Endodermal cell (in vitro differentiated cells): ENCODE measurements around the gene ZNF17. TPM values are rescaled to one million over a fixed set of nuclear protein-coding genes. Genes with fewer than 3 reads are reported as not detected.
"Not testable (repeated sequence)": the region's sequence is repeated elsewhere in the genome, so short reads cannot be mapped to it uniquely, and the experiment has no call there.

ENCODE experiments used
- DNase-seq: peaks from one replicate; pipeline ENCODE4 v3.0.0-alpha.2; 2017
- H3K27ac ChIP-seq: 2 replicates; pipeline ENCODE4 v1.5.1; 2013; ENCODE audit warnings: mild to moderate bottlenecking, low read depth, low read length, moderate library complexity
- H3K27me3 ChIP-seq: 2 replicates; pipeline ENCODE4 v1.6.1; 2013; ENCODE audit warnings: mild to moderate bottlenecking, low read length, moderate library complexity; ENCODE audit not compliant: insufficient read depth, control insufficient read depth, poor library complexity, severe bottlenecking
- H3K36me3 ChIP-seq: 2 replicates; pipeline ENCODE4 v1.7.0; 2013; ENCODE audit warnings: mild to moderate bottlenecking, low read length, moderate library complexity; ENCODE audit not compliant: control insufficient read depth, insufficient read depth
- H3K4me1 ChIP-seq: one replicate; pipeline ENCODE4 v1.7.0; 2013; ENCODE audit warnings: low read length; ENCODE audit not compliant: control insufficient read depth, insufficient read depth
- H3K4me3 ChIP-seq: 2 replicates; pipeline ENCODE4 v1.5.1; 2013; ENCODE audit warnings: mild to moderate bottlenecking, low read length, moderate library complexity
- H3K9ac ChIP-seq: 2 replicates; pipeline ENCODE4 v1.6.1; 2013; ENCODE audit warnings: mild to moderate bottlenecking, low read length, moderate library complexity; ENCODE audit not compliant: poor library complexity, severe bottlenecking; ENCODE audit errors: extremely low read depth
- H3K9me3 ChIP-seq: 2 replicates; pipeline ENCODE4 v1.6.1; 2013; ENCODE audit warnings: mild to moderate bottlenecking, low read length, moderate library complexity; ENCODE audit not compliant: control insufficient read depth
- H3K27ac Mint-ChIP-seq: 2 replicates; pipeline ENCODE4 v1.8.0; 2020; ENCODE audit warnings: mixed read lengths
- H3K27me3 Mint-ChIP-seq: 2 replicates; pipeline ENCODE4 v1.8.0; 2021; ENCODE audit warnings: mild to moderate bottlenecking, mixed read lengths; ENCODE audit not compliant: insufficient read depth
- H3K36me3 Mint-ChIP-seq: 2 replicates; pipeline ENCODE4 v1.8.0; 2020; ENCODE audit warnings: low read depth, mixed read lengths
- H3K4me1 Mint-ChIP-seq: 2 replicates; pipeline ENCODE4 v1.8.0; 2020; ENCODE audit warnings: mixed read lengths
- H3K4me3 Mint-ChIP-seq: 2 replicates; pipeline ENCODE4 v1.8.0; 2020; ENCODE audit warnings: mild to moderate bottlenecking, moderate library complexity, mixed read lengths
- H3K9me3 Mint-ChIP-seq: 2 replicates; pipeline ENCODE4 v1.8.0; 2020; ENCODE audit warnings: mild to moderate bottlenecking, mixed read lengths
- CTCF ChIP-seq: fragments of 200-600 bp; sonication (generic); conservative IDR thresholded peaks from 2 replicates; pipeline ENCODE4 v1.5.0; 2021; ENCODE audit warnings: antibody characterized with exemption, mild to moderate bottlenecking
- WGBS, 2 experiments: methylation state at CpG; one replicate each; pipeline versions ENCODE4 v1.1.5 to v1.1.7; 2013; ENCODE audit warnings: missing lambda C conversion rate in 2 of 2, mixed read lengths in 1 of 2; ENCODE audit not compliant: insufficient coverage in 1 of 2, insufficient read length in 1 of 2; 5-methylcytosine and 5-hydroxymethylcytosine counted together
- total RNA-seq, 2 donors: library from RNA; stranded (reverse); fragmentation: NEBNext Ultra II Directional in 1 of 2; extraction: Animal tissue kit (Norgen Biotek cat#: 25700) in 1 of 2; gene quantifications; 2 replicates in 1 of 2; 3 replicates in 1 of 2; pipeline ENCODE4 v1.2.1, GENCODE V29; 2021

The ZNF17 gene
- total RNA-seq, 2 donors from 2014 or later, result 7.6 to 9.2 TPM

GRCh38 chr19:57363688-57364181 is 47.2 kb upstream of the ZNF17 start:
- Histone ChIP-seq H3K4me1 (no peaks in the 10 kb centered on the region), H3K9me3 (no peaks in the 10 kb centered on the region), H3K36me3 (peaks cover 9% of the 10 kb centered on the region), H3K9ac (peak overlapping the region; percentile 63), H3K4me3 (peak overlapping the region; percentile 89), H3K27ac (peak overlapping the region; percentile 67), H3K27me3 (no peaks in the 10 kb centered on the region)
- TF ChIP-seq CTCF, result no peak
- H3K4me3 Mint-ChIP-seq, result peak overlapping the region; percentile 81
- H3K36me3 Mint-ChIP-seq, result peaks cover 18% of the 10 kb centered on the region
- H3K4me1 Mint-ChIP-seq, result peaks cover 8% of the 10 kb centered on the region
- no peak for DNase-seq
- WGBS, 2 experiments, result 2 to 8% methylated on average over 4 to 17 of the region's 18 CpGs
- peak overlapping the region; percentile 96 for H3K27ac Mint-ChIP-seq
- H3K27me3 Mint-ChIP-seq, result no peaks in the 10 kb centered on the region
- H3K9me3 Mint-ChIP-seq, result no peaks in the 10 kb centered on the region

- Histone ChIP-seq H3K27ac (no peak overlapping the region), H3K9ac (no peak overlapping the region), H3K9me3 (no peaks in the 10 kb centered on the region), H3K27me3 (no peaks in the 10 kb centered on the region), H3K36me3 (no peaks in the 10 kb centered on the region), H3K4me1 (no peaks in the 10 kb centered on the region), H3K4me3 (no peak overlapping the region)
- H3K27ac Mint-ChIP-seq, result no peak overlapping the region
- peaks cover 8% of the 10 kb centered on the region for H3K4me1 Mint-ChIP-seq
- 93 to 97% methylated on average over 2 of the region's 2 CpGs for WGBS, 2 experiments
- H3K4me3 Mint-ChIP-seq, result no peak overlapping the region
- DNase-seq, result no peak
- no peak for TF ChIP-seq CTCF
- H3K36me3 Mint-ChIP-seq, result peaks cover 30% of the 10 kb centered on the region
- peaks cover 1% of the 10 kb centered on the region for H3K9me3 Mint-ChIP-seq
- H3K27me3 Mint-ChIP-seq, result no peaks in the 10 kb centered on the region
Observed at GRCh38 chr19:57366776-57367175, 44.2 kb upstream of the ZNF17 start.

GRCh38 chr19:57374179-57374578 is 36.8 kb upstream of the ZNF17 start:
- Mint-ChIP-seq H3K4me3 (no peak overlapping the region), H3K27me3 (no peaks in the 10 kb centered on the region), H3K4me1 (no peaks in the 10 kb centered on the region), H3K36me3 (peaks cover 92% of the 10 kb centered on the region), H3K9me3 (peaks cover 68% of the 10 kb centered on the region), H3K27ac (no peak overlapping the region)
- peaks cover 54% of the 10 kb centered on the region for H3K9me3 ChIP-seq
- peak overlapping the region; percentile 23 for H3K4me3 ChIP-seq
- H3K36me3 ChIP-seq, result peaks cover 51% of the 10 kb centered on the region
- 91 to 93% methylated on average over 4 to 6 of the region's 6 CpGs for WGBS, 2 experiments
- H3K27me3 ChIP-seq, result no peaks in the 10 kb centered on the region
- no peak for DNase-seq
- H3K9ac ChIP-seq, result no peak overlapping the region
- TF ChIP-seq CTCF, result no peak
- H3K27ac ChIP-seq, result no peak overlapping the region
- no peaks in the 10 kb centered on the region for H3K4me1 ChIP-seq

GRCh38 chr19:57374647-57375046 is 36.3 kb upstream of the ZNF17 start:
- Mint-ChIP-seq H3K36me3 (peaks cover 93% of the 10 kb centered on the region), H3K9me3 (peaks cover 73% of the 10 kb centered on the region)

More at GRCh38 chr19:57374647-57375046, 36.3 kb upstream of the ZNF17 start:
- H3K4me1 Mint-ChIP-seq, H3K27me3 Mint-ChIP-seq, H3K4me1 ChIP-seq, H3K9ac ChIP-seq, DNase-seq, H3K27ac Mint-ChIP-seq, H3K4me3 Mint-ChIP-seq, H3K27ac ChIP-seq, H3K27me3 ChIP-seq: not testable (repeated sequence)
- 95 to 100% methylated on average over 1 to 2 of the region's 2 CpGs for WGBS, 2 experiments
- H3K4me3 ChIP-seq, result peak overlapping the region; percentile 23
- peaks cover 54% of the 10 kb centered on the region for H3K9me3 ChIP-seq
- peaks cover 51% of the 10 kb centered on the region for H3K36me3 ChIP-seq
